Activated CD8-positive, alpha-beta memory T cell treated with anti-CD3 and anti-CD28 coated beads for 48 hours (primary cell): ENCODE measurements around the gene GRB10.
"Not testable (repeated sequence)": the region's sequence is repeated elsewhere in the genome, so short reads cannot be mapped to it uniquely, and the experiment has no call there.

Experiments
- DNase-seq, 3 experiments: peaks; one replicate each; pipeline ENCODE4 v3.0.0-alpha.2; 2020; ENCODE audit warnings: low read depth in 2 of 3, low spot score in 2 of 3

GRB10 gene

DNA sequence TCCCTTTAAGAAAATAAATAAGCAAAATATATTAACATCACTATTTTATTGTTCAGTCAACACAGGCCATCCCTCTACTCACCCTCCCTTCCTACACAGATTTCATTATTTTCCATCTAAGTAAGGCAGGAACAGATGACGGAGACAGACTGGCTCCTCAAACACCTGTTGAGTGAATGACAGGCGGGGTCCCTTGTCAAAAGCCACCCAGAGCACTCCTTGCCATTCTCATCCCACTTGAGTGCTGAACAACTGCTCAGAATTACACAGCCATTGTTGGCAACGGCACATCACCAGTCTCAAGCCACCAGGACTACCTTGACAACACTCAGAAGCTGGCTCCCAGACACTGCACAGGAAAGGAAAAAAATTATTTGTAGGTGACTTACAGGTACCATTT lies 3.3 kb downstream of the GRB10 start:
- DNase-seq, result no peak

DNA sequence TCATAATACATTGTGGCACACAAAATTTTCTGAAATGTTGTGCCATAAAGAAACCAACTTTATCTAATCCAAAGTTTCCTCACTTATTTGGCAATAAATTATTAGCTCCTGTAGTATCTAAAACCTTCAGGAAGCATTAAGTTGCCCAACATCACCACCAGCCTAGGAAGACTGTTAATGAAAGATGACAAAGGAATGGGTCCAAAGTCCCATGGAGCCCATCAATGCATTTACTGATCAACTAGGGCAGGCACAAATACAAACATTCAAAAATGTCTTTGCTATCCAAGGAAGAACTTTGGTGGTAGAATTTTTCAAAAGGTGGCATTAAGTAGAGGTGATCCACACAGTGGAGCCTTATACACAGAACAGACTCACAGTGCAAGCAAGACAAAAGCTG lies 4.5 kb downstream of the GRB10 start:
- no peak for DNase-seq

DNA sequence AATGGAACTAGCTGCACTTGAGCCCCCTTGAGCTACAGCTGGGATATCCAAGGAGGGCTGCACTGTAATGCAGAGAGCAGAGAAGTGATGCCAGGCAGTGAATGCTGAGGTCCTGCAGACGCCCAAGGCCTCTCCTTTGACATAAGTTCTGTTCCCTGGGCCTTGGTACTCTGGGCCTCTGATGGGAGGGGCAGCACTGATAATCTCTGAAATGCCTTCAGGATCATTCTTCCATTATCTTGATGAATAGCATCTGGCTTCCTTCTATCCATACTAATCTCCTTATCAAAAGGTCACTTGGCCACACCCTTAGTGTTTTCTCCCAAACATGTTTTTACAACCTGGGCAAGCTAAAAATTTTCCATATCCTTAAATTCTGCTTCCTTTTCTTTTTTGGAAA lies 6.9 kb downstream of the GRB10 start:
- DNase-seq, result no peak

DNA sequence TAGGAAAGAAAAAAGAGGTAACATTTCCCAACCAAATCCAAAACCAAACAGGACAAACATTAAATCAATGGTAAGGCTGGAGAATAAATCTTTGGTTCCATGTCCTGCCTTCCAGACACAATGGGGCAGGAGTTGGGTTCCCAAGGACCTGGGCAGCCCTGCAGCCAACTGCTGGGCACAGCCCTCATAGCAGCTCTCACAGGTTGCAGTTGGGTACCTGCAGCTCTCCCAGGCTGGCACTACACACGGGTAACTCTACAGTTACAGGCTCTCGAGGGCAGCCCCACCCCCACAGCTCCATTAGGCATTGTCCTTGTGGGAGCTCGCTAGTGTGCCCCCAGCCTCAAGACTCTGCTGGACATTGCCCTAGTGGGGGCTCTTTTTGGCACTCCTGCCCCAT lies 7.5 kb downstream of the GRB10 start:
- DNase-seq, result no peak

DNA sequence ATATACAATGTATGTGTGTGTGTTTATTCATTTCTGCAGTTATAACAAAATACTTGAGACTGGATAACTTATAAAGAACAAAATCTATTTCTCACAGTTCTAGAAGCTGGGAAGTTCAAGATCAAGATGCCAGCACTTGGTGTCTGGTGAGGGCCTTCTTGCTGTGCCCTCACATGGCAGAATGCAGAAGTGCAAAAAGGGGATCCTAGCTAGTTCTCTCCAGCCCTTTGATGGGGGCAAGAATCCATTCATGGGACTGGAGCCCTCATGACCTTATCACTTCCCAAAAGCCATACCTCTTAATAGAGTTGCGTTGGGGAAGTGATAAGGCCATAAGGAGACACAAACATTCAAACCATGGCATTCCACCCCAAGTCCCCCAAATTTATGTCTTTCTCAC lies 8.4 kb downstream of the GRB10 start:
- DNase-seq, result no peak

DNA sequence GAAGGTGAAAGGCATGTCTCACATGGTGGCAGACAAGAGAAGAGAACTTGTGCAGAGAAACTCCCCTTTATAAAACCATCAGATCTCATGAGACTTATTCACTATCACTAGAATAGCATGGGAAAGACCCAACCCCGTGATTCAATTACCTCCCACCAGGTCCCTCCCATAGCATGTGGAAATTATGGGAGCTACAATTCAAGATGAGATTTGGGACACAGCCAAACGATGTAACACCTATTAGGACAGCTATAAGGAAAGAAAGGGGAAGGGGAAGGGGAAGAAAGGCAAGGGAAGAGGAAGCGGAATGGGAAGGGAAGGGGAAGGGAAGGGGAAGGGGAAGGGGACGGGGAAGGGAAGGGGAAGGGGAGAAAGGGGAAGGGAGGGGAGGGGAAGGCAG lies 9.6 kb downstream of the GRB10 start:
- DNase-seq, result not testable (repeated sequence)

DNA sequence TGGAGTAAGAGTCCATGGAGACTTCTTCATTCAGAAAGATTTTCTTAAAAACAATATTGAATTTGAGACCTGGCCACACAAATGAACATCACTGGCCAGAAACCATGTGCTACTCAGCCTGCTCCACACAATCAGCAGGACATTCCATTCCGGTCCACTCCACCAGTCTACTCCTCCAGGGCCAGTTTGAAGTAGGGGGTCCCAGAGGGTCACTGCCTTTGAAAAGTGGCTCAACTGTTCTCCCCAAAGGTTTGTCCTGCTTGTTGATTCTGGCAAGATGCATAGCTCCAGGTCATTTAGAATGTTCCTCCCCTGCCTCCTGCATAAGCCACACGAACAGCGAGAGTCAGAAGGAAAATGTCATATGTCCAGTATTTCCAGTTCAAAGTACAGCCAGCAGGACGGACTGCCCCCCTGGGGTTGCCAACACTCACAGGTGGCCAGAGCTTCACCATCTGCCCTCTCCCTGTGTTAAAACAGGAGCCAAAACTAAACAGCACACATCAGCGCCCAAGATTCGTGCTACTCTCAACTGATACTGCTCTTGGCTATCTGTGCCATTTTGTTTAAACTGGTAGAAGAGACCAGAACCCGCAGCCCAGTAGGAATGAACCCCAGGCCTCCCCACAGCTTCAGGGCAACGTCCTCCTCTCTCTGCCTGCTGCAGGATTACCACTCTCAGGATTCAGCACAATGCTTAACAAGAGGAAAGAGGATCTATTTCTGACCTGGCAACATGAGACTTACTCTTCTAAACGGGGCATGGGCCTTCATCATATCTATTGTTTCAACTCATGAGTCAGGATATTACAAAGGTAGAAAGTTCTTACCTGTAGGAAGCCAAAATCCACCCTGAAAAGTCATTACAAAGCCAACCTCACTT lies 11.3 kb downstream of the GRB10 start:
- no peak for DNase-seq

DNA sequence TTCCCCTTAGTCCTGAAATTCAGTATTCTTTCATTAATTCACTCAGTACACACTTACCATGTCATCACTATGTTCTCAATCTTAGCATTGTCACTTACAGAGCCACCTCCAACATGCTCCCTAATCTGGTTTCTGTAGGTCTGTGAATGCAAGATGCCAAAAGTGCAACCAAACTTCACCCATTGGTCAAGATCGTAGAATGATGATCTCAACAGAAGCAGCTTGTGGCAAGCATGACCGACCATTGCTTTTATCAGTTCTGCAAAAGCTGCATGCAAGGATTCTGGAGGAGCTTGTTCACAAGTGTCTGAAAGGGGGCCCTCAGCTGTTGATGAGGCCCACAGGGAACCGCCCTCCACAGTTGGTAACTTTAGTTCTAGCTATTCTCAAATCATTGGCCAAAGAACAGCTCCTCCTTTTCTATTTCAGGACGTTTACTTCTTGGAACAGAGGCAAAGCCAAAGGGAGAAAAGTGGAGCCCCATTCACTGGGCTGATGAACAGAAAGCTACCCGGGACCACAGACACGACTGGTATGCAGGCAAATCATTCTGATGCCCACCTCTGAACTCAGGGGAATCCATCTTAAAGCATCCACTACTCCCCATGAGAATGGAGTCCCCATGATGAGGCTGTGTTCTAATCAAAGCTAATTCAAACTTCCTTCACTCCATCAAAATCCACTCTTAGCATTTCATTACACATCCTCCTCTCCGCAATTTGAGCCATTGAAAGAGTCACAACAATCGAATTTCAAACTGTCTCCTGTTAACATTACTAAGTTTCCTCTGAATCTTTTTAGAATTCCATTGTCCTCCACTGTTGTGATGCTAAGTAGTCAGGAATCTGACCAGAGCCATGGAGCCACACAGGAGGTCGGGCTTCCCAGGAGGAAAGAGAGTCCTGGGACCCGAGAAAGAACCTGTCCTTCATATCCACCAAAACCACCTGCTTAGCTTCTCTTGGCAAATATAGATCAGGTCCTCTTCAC lies 13.9 kb downstream of the GRB10 start:
- no peak for DNase-seq

DNA sequence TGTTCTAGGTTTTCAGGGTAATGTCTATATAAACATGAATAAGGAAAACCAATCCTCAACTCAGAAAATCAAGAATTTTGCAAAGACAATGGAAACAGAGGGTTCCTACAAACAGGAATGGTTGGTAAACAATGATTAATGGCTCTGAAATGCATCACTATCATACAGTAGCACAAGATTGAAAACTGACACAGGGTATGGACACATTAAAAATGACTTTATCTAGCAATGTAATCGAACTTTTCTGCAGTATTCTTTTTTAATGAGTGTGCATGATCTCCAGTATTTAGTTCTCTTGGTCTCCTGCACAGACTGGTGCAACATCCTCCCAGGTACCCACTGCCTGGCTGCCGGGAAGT lies 15.9 kb downstream of the GRB10 start:
- no peak for DNase-seq

DNA sequence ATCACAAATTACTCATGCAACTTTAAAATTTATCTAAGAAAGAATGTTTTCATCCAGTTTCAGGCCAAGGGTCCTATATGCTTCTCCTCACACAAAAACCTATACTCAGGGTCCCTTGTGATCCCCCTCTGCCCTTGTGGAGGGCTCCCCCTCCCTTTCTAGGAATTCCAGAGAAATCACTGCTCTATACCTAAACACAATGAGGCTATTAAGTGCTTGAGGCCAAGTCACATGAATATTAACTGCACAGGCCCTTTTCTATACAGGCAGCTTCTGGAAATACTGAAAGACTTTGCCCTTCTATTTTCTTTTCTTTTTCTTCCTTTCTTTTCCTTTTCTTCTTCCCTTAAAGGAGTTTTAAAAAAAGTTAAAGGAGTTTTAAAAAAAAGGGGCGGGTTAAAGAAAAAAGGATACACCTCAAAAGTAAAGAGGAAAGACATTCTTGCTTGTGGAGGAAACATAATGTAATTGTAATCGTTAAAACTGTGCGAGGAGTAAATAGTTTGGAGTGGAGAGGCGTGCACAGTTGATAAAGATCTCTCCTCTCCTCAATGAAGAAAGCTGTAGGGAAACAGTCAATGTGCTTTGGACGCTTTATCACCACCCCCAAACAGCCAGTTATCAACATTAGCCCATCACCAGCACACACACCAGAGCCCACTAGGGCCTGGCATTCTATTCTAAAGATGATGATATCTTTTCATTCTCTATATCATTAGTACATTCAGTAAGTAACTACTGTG lies 16.4 kb downstream of the GRB10 start:
- no peak for DNase-seq

DNA sequence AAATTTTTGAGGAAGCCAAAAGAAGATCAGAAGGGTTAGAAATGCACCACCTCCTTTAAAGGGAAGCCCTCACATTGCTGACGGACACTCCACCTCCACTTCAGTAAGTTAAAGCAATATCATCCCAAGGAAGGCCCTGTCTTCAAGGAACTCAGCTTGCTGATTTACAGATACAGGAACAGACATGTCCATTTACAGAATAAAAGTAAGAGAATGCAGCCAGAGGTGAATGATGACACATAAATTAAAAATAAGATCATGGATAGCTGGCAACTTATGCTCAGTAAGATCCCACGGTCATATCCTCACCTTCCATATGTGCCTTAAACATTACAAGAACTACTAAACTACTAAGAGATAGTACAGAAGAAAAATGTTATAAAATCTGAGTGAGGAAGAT lies 20.4 kb downstream of the GRB10 start:
- no peak for DNase-seq

DNA sequence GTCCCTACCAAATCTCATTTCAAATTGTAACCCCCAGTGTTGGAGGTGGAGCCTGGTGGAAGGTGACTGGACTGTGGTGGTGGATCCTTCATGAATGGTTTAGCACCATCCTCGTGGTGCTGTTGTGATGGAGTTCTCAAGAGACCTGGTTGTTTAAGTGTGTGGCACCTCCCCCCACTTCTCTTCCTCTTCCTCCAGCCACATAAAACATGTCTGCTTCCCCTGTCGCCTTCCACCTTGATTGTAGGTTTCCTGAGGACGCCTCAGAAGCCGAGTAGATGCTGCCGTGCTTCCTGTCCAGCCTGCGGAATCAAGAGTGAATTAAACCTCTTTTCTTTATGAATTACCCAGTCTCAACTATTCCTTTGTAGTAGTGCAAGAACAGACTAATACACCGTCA lies 21.0 kb downstream of the GRB10 start:
- no peak for DNase-seq

DNA sequence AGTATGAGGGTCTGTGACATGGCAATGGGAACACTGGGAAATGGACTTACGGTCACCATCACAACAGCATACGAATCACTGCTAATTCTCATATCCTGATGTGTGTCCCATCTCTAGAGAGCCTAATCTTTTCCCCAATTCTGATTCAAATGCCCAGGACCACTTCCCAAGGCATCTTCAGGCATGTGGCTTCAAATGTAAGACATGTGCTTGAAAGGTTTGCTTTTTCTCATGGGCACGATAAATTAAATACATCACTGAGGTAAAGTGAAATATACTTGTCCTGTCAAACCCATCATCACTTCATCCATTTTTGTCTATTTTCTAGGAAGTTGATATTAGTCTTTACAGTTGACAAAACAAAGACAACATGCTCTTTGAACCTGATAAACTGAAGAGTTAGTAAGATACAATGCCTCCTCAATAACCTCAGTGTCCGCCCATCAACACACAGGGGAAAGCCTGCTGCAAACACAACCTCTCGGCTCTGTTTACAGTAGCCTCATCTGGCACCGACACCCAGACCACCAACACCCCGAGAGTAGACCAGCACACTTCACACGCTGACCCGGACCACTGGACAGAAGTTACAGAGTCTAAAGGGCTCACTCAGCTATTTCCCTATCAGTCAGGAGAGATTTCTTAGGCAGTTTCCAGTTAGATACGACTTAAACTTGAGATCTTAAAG lies 24.8 kb downstream of the GRB10 start:
- DNase-seq, result no peak

DNA sequence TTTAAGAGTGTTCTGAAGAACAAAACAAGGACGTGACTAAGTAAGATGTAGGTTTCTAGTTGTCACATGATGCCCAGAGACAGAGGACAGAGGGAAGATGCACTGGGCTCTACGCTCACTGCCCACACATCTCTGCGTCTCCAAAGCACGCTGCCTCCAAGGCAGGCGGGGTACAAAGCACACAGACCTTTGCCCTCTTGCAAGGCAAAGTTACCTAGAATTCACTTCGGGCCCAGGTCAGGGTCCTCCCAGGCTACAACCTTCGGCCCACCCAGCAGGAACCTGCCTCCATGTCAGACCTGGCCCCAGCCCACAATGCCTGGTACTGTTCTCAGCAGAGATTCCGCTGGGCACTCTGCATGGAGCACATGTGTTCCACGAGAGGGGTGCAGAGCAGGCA lies 26.5 kb downstream of the GRB10 start:
- DNase-seq, result no peak

DNA sequence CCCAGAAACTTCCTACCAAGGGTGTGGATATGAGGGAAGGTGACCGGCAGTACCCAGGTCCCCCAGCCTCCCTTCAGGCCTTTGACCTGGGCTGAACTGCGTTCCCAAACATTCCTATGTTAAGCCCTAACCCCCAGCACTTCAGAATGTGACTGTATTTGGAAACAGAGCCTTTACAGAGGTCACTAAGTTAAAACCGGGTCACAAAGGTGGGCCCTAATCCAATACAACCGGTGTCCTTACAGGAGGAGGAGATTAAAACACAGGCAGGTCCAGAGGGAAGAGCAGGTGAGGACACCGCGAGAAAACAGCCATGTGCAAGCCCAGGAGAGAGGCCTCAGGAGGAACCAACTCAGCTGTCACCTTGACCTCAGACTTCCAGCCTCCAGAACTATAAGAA lies 28.0 kb downstream of the GRB10 start:
- DNase-seq, result no peak

DNA sequence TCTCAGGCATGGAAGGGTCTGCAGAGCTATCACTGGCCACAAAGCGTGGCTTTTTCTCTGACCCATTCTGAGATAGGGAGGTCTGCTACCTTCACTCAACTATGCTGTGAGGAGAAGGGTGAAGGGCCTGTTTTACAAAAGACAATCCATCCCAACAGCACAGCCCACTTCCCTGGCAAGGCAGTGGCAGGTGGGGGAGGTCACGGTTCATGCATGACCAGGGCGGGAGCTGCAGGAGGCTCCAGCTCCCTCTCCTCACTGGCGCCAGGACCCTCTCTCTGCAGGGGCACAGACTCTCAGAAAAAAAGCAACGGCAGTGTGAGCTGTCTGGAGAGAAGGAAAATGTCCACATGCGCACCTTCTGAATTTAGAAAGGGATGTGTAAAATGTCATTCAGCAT lies 28.5 kb downstream of the GRB10 start:
- no peak for DNase-seq

DNA sequence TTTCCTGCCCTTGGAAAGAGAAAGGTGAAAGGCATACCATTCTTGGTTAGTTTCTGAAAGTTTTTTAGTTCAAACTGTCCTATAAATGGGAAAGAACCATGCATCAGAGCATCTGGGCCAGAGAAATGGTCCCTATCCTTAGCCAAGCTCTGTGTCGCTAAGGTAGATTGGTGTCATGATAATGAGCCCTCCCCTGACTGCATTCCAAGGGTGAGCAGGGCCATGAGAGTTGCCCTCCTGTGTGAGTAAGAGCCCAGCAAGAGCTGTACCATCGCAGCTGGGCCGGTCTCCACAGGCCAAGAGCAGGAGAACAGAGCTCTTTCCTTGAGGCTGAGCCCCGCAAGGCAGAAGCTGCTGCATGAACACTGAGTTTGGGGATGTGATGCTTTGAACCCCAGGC lies 30.3 kb downstream of the GRB10 start:
- DNase-seq, result no peak

DNA sequence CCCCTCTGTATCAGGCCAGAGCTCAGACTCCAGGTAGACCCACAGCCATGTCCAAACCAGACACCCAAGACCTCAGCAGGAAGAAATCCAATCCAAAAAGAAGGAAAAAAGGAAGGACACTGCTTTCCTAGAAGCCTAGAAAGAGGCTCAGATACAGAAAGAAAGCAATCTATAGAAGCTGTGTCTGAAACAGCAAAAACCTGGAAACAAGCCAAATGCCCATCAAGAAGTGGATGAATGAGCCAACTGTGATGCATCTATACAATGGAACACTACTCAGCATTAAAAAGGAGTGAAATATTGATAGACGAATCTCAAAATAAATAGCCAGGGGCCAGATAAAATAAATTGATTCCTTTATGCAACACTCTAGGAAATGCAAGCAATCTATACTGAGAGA lies 31.6 kb downstream of the GRB10 start:
- no peak for DNase-seq

DNA sequence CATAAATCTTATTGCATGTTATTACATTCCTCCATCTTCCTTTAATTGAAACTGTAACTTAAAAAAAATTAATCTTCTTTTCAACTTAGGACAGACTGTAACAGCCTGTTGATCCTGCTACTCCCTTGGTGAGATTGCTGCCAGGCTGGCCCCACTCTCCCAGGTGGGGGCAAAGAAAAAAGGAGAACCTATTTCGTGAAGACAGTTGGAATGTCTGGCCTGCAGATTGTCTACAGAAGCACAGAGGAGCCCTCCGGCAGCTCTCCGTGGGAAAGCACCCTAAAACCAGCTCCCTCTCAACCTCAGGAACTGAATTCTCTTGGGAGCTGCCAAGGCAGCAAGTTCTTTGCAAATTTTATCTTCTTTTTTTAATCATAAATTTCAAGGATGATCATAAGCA lies 32.8 kb downstream of the GRB10 start:
- no peak for DNase-seq

DNA sequence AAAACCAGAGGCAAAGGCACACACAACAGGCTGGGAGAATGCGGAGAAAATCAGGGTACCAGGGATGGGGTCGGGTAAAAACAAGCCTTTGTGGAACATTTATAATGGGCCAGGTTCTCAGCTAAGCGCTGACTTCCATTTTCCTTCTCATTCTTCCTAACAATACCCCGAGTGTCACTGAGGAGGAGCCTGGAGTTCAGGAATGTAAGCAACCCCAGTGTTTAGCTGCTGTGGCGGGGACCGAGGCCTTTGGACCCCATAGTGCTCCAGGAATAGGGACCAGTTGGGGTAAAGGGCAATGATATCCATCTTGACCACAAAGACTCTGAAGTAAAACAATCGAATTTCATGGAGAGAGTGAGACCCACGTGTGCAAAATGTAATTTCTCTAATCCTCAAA lies 34.2 kb downstream of the GRB10 start:
- DNase-seq, result no peak

DNA sequence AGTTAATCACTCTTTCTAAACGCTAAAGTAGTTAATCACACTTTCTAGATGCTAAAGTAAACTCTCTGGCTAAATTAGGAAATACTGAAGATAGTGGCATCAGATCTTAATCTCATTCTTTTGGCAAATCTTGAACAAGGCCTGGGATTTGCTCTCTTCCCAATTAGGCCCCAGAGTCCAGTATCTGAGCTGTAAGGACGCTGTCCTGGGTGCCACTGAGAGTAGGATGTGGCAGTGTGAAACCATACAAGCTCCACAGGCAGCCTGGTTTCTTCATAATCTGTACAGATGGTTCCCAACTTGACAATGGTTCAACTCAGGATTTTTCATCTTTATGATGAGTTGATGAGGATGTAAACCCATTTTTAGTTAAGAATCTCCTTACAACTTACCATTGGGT lies 36.9 kb downstream of the GRB10 start:
- no peak for DNase-seq
